Stimulated activated CD4-positive, alpha-beta T cell treated with anti-CD3 and anti-CD28 coated beads, Interleukin-2, amount 100 ng/mL, for 4 hours (primary cell): ENCODE measurements around the gene SLC13A4.
"Not testable (repeated sequence)": the region's sequence is repeated elsewhere in the genome, so short reads cannot be mapped to it uniquely, and the experiment has no call there.

ENCODE experiments used
- DNase-seq: peaks from one replicate; pipeline ENCODE4 v3.0.0-alpha.2; 2020; ENCODE audit warnings: low read depth

SLC13A4 gene

GRCh38 chr7:135753616-135754413, 25.8 kb upstream of the SLC13A4 start:
- no peak for DNase-seq

- DNase-seq = no peak
These were observed 20.8 kb upstream of the SLC13A4 start, which contains the start of gene FAM180A for GRCh38 chr7:135748770-135749169. FAM180A (minus strand) TSS chr7:135748813; CDS start chr7:135748580, 233 bp downstream.

GRCh38 chr7:135747366-135747765, 19.4 kb upstream of the SLC13A4 start:
- DNase-seq = no peak

DNA sequence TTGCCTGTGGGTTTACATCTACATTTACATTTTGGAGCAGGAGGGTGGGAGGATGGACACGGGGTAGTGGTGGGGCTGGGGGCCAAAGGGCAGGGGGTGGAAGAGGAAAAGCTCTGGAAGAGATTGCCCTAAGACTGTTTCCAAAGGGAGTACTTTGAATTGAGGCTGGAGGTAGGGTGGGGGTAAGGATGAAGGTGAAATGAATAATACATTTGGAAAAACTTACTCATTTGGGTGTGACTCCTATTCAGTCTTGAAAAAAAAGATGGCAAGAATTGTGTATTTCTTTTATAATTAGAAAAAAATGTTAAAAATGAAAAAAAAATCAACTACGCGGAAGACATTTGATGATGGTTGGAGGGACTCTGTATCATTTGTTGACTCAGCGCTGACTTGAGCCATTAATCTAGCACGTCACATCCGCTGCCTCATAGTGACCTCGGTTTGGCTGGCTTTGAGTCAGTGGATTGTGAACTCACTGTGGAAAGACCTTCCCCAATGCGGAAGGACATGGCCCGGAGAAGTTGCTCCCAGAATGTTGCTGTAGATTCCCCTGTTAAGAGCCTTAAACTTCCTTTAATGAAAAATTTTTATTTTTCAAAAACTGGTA, 17.8 kb upstream of the SLC13A4 start:
- DNase-seq = no peak

- no peak for DNase-seq
These were observed 17.1 kb upstream of the SLC13A4 start for GRCh38 chr7:135744938-135745702.

GRCh38 chr7:135743907-135744731, 16.1 kb upstream of the SLC13A4 start:
- DNase-seq = no peak

DNA sequence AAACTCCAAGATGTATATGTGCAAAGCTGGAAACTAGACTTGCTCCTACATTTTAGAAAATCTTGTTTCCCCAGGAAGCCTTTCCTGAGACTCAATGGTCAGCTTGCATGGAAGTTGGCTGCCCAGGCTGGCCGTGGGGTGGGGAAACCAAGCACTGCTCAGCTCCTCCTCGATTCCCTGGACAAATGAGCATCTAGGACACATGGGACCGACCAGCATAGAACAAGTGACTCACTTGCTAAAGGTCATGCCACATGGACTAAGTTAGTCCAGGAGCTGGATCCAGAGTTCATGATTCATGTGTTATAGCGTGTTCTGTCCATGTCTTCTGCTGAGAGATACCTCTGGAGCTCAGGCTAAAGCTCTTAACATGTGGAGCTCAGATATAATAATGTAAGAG, 14.4 kb upstream of the SLC13A4 start:
- DNase-seq = no peak

DNA sequence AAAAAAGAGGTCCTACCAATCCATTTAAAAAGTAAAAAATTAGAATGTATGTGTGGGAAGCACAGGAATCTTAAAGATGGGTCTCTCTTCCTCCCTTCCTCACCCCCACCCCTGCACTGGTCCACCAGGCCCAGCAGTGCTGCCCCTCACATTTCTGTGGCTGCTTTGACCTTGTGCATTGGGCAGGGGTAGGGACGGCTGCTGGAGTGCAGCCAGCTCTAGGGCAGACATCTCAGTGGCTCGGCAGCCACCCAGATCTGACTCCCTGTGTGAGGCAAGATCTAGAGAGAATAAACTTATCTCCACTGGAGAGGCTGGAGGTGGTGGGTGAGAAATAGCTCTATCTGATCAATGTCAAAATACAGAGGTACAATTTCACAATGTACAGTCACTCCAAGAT, 13.9 kb upstream of the SLC13A4 start:
- DNase-seq = no peak

DNA sequence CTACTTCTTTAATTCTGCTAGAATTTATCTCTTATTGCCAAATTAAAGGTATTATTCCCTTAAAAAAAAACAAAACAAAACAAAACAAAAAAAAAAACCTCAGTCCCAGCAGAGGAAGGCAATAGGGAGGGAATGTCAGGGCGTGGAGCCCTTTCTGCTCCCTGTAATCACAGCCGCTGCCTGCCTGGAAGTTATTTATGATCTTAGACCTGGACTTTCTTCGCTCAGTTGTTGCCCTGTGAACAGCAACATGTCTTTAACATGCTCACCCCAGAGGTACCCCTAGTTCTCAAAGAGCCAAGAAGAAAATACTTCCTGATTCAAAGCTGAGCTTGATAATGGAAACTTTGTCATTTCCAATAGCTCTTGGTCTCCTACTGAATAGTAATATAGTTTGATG, 12.9 kb upstream of the SLC13A4 start:
- no peak for DNase-seq

DNA sequence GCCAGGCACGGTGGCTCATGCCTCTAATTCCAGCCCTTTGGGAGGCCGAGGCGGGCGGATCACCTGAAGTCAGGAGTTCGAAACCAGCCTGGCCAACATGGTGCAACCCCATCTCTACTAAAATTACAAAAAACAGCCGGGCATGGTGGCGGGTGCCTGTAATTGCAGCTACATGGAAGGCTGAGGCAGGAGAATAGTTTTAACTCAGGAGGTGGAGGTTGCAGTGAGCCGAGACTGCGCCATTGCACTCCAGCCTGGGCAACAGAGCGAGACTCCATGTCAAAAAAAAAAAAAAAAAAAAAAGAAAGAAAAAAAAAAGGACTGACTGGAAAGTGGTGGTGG, 9.3 kb upstream of the SLC13A4 start:
- not testable (repeated sequence) for DNase-seq

GRCh38 chr7:135736586-135737305, 8.8 kb upstream of the SLC13A4 start:
- no peak for DNase-seq

DNA sequence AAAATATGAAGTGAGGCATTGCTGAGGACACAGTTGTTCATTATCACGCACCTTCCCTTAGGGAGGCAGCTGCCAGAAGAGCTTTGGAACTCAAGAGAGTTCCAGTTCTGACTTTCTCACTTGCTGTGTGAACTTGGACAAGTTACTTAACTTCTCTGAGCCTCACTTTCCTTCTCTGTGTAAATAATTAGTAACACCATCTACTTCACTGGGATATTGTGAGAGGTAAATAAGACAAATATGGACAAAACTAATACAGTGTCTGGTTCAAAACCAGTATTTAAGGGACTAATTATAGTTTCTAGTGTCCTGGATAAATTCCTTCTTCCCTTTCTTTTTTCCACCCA, 6.3 kb upstream of the SLC13A4 start:
- no peak for DNase-seq

DNA sequence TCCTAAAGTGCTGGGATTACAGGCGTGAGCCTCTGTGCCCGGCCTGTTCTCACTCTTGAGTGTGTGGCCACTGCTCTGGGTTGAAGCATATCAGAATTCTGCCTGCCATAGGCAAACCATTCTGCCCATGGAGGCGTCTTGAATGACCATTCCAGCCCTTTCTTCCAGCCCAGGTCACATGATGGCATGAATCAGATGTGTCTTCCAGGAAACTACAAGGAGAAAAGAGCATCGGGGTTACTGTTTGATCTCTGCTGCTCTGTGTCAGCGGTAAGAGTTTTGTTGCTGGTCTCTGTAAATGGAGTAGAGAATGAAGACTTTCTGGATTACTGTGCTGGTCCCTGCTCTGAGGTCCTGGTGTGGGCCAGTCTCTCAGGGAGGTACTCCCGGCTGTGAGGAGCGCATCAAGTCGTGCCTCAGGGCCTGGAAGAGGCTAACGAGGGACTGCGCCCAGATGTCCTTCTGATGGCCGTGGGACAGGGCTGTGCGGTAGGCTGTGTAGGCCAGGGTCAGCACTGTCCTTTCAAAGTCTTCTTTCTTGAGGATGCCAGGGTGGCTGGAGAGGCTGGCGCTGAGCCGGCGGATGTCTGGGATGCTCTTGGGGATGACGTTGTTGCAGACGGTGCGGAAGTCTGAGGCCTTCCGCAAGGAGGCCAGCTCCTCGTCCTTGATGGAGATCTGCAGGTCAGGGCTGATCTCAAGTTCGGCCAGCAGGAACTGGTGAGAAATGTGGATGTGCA, 5.8 kb upstream of the SLC13A4 start:
- DNase-seq = no peak

- no peak for DNase-seq
These were observed 3.1 kb upstream of the SLC13A4 start for GRCh38 chr7:135731131-135731530.

GRCh38 chr7:135729230-135729629, 1.2 kb upstream of the SLC13A4 start:
- DNase-seq = no peak

GRCh38 chr7:135726911-135727673, 894 bp downstream of the SLC13A4 start:
- no peak for DNase-seq

DNA sequence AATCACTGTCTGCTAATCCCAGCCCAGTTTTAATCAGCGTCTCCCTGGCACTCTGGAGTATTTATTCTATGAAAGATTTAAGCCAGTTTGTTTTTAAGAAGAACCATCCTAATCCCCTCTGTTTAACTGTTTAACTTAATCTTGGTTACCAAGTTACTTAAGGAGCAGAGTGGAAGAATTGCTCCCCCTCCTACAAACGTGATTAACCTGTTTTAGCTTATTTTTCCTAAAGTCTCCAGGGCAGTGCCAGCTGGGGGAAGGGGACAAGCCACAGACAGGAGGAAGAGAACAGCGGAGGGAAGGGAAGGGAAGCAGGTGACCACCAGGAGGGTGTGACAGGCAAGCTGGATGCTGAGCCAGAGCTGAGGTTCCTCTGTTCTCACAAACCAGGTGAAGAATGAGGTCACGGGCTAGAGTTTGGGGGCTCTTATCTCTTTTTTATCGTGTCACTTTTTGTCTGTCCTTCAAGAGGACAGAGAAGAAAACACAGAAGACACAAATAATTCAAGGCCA, 1.7 kb downstream of the SLC13A4 start:
- no peak for DNase-seq

GRCh38 chr7:135723411-135723810, 4.6 kb downstream of the SLC13A4 start:
- no peak for DNase-seq

- no peak for DNase-seq
These were observed 6.7 kb downstream of the SLC13A4 start for GRCh38 chr7:135721198-135721820.
